Small intestine (tissue), 16 donors: Measurements from ENCODE around the gene PTGES. TPM values are rescaled to one million over a fixed set of nuclear protein-coding genes. Genes with fewer than 3 reads are reported as not detected.
A peak's percentile ranks its signal among the peaks of the same experiment; 100 is the strongest.
"Not testable (repeated sequence)": the region's sequence is repeated elsewhere in the genome, so short reads cannot be mapped to it uniquely, and the experiment has no call there.

ENCODE experiments used
- DNase-seq, 2 donors: peaks; one replicate each; pipeline versions ENCODE4 v3.0.0 to v3.0.0-alpha.2; 2013
- FAIRE-seq: peaks from 2 replicates; lab custom pipeline; 2012; peaks lifted over from hg19 to GRCh38; lab: Jason Lieb, UNC
- H3K27ac ChIP-seq, 3 donors: one replicate each; pipeline ENCODE4 v1.5.1; 2013; ENCODE audit warnings: low read length in 2 of 3, mild to moderate bottlenecking in 2 of 3, control low read depth in 1 of 3, inconsistent platforms in 1 of 3, low read depth in 1 of 3, moderate library complexity in 1 of 3
- H3K27me3 ChIP-seq, 3 donors: one replicate each; pipeline ENCODE4 v1.6.1; 2013; ENCODE audit warnings: low read length in 3 of 3, inconsistent platforms in 1 of 3; ENCODE audit not compliant: control insufficient read depth in 3 of 3, insufficient read depth in 3 of 3
- H3K36me3 ChIP-seq, 3 donors: one replicate each; pipeline ENCODE4 v1.6.1; 2013; ENCODE audit warnings: low read length in 3 of 3, inconsistent platforms in 1 of 3, low read depth in 1 of 3, mild to moderate bottlenecking in 1 of 3, moderate library complexity in 1 of 3; ENCODE audit not compliant: control insufficient read depth in 3 of 3, insufficient read depth in 2 of 3
- H3K4me1 ChIP-seq, 3 donors: one replicate each; pipeline ENCODE4 v1.6.1; 2013; ENCODE audit warnings: low read length in 2 of 3, inconsistent platforms in 1 of 3, low read depth in 1 of 3, mild to moderate bottlenecking in 1 of 3, moderate library complexity in 1 of 3; ENCODE audit not compliant: control insufficient read depth in 3 of 3, insufficient read depth in 2 of 3
- H3K4me3 ChIP-seq, 3 donors: one replicate each; pipeline ENCODE4 v1.5.1; 2013; ENCODE audit warnings: low read length in 3 of 3, control low read depth in 1 of 3, inconsistent platforms in 1 of 3, low read depth in 1 of 3, mild to moderate bottlenecking in 1 of 3, moderate library complexity in 1 of 3
- H3K9me3 ChIP-seq, 2 donors: one replicate each; pipeline ENCODE4 v1.6.1; 2013; ENCODE audit warnings: low read depth in 1 of 2, low read length in 1 of 2; ENCODE audit not compliant: control insufficient read depth in 2 of 2, insufficient read depth in 1 of 2
- WGBS, 3 donors: extraction: QIAGEN DNeasy Blood & Tissue Kit; methylation state at CpG; one replicate each; pipeline ENCODE4 v1.1.7; 2013; 5-methylcytosine and 5-hydroxymethylcytosine counted together
- long read RNA-seq, 10 donors: transcript quantifications; one replicate each; lab custom pipeline, GENCODE V29; 2026
- polyA plus RNA-seq, 4 donors: library from polyadenylated mRNA; stranded (reverse) in 3 of 4; unstranded in 1 of 4; fragments of 200-250 nt in 3 of 4; fragments of 120-200 nt in 1 of 4; gene quantifications; one replicate each; pipeline versions ENCODE4 v1.2.1 to v1.2.3, GENCODE V29; 2013
- donor health status: healthy with polysubstance abuse.
- donor health status: control.
- donor health status: control.
- donor health status: Bipolar disorder and iron deficiency.
- donor health status: healthy.

PTGES gene, protein sequence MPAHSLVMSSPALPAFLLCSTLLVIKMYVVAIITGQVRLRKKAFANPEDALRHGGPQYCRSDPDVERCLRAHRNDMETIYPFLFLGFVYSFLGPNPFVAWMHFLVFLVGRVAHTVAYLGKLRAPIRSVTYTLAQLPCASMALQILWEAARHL
- polyA plus RNA-seq = 1 to 10 TPM in 3 of 4 donors, not detected in 1; 1.6 to 8.4 (median 6.1) TPM
- long read RNA-seq, donor 1, partial matches to known transcripts = 10 of 20 reads
- long read RNA-seq, donor 1, other reads (novel, unspliced or antisense) = 7 of 20 reads
- long read RNA-seq, donor 2 = 0 reads
- long read RNA-seq, donor 3, partial matches to known transcripts = 0 of 3 reads
- long read RNA-seq, donor 3, other reads (novel, unspliced or antisense) = 0 of 3 reads
- long read RNA-seq, donor 4 = 0 reads
- long read RNA-seq, donor 5, partial matches to known transcripts = 0 of 1 reads
- long read RNA-seq, donor 5, other reads (novel, unspliced or antisense) = 0 of 1 reads
- long read RNA-seq, donor 6 = 0 reads
- long read RNA-seq, donor 7 = 0 reads
- long read RNA-seq, donor 8, partial matches to known transcripts = 0 of 2 reads
- long read RNA-seq, donor 8, other reads (novel, unspliced or antisense) = 0 of 2 reads
- long read RNA-seq, donor 9, partial matches to known transcripts = 0 of 1 reads
- long read RNA-seq, donor 9, other reads (novel, unspliced or antisense) = 0 of 1 reads
- long read RNA-seq, donor 10 = 0 reads

DNA sequence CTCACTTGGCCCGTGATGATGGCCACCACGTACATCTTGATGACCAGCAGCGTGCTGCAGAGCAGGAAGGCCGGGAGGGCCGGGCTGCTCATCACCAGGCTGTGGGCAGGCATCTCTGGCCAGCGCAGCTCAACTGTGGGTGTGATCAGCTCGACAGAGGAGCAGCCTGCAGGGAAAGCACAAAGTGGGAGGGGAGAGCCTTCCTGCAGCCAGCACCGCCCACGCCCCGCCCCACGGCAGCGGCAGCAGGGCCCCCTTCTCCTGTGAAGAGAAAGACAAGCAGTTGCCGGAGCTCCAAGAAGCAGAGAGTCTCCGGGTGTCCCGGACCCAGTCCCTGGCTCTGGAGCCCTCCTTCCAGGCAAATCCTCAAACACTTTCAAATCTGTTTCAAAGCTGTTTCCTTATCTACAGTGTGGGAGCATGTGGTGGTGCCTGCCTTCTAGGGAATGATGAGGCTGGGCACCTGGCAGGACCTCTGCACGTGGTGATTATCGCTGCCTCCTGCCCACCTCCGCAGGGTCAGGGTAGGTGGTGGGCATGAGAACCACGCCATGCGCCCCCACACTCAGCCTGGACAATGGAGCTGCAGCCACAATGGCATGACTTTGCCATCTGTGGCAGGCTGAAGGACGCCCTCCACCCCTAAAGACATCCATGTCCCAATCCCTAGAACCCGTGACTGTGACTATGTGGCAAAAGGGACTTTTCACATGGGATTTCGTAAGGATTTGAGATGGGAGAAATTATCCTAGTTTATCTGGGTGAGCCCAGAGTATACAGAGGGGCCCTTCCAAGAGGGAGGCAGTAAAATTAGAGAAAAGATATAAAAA lies at the start of gene PTGES:
Gene PTGES, minus strand, starts transcription at position 143 of the 830 bp plus-strand sequence. Its CDS starts 30 bp downstream, at position 113.
- H3K4me3 ChIP-seq = peak within 1 kb of the TSS in 2 of 3 donors; percentile 9 to 35
- WGBS, 3 donors = 14 to 17% (median 15%) methylated on average over 22 to 23 of the region's 23 CpGs
- H3K27me3 ChIP-seq = peaks cover 0 to 17% (median 0%) of the 10 kb centered on the region in 3 donors
- H3K9me3 ChIP-seq = no peaks in the 10 kb centered on the region
- DNase-seq (peak; percentile 32 to 80), FAIRE-seq (no peak)
- H3K27ac ChIP-seq = peak within 1 kb of the TSS in 1 of 3 donors; percentile 52
- no peaks in the 10 kb centered on the region for H3K36me3 ChIP-seq
- peaks cover 0 to 11% (median 0%) of the 10 kb centered on the region in 3 donors for H3K4me1 ChIP-seq

- no peaks in the 10 kb centered on the region for H3K27me3 ChIP-seq
- H3K27ac ChIP-seq = no peak overlapping the region
- no peak overlapping the region for H3K4me3 ChIP-seq
- no peak for DNase-seq
- H3K9me3 ChIP-seq = no peaks in the 10 kb centered on the region
- WGBS, 3 donors = 84 to 89% (median 88%) methylated on average over 17 of the region's 17 CpGs
- no peak for FAIRE-seq
- H3K36me3 ChIP-seq = peaks cover 0 to 10% (median 0%) of the 10 kb centered on the region in 3 donors
- peaks cover 0 to 15% (median 0%) of the 10 kb centered on the region in 3 donors for H3K4me1 ChIP-seq
Measured at GRCh38 chr9:129801504-129801903, 48.7 kb upstream of the PTGES start.

GRCh38 chr9:129798973-129799372 lies 46.1 kb upstream of the PTGES start:
- WGBS, 3 donors = 55 to 66% (median 65%) methylated on average over 6 of the region's 6 CpGs
- no peak overlapping the region for H3K27ac ChIP-seq
- H3K9me3 ChIP-seq = no peaks in the 10 kb centered on the region
- FAIRE-seq (no peak), DNase-seq (no peak)
- peaks cover 0 to 2% (median 0%) of the 10 kb centered on the region in 3 donors for H3K4me1 ChIP-seq
- H3K4me3 ChIP-seq = no peak overlapping the region
- peaks cover 0 to 9% (median 2%) of the 10 kb centered on the region in 3 donors for H3K27me3 ChIP-seq
- no peaks in the 10 kb centered on the region for H3K36me3 ChIP-seq

GRCh38 chr9:129796029-129796428 lies 43.2 kb upstream of the PTGES start:
- not testable (repeated sequence) for DNase-seq, H3K36me3 ChIP-seq, FAIRE-seq, H3K4me1 ChIP-seq, H3K4me3 ChIP-seq, H3K9me3 ChIP-seq, H3K27ac ChIP-seq
- peaks cover 0 to 12% (median 2%) of the 10 kb centered on the region in 3 donors for H3K27me3 ChIP-seq
- WGBS, 3 donors = 57 to 82% (median 64%) methylated on average over 2 of the region's 2 CpGs

DNA sequence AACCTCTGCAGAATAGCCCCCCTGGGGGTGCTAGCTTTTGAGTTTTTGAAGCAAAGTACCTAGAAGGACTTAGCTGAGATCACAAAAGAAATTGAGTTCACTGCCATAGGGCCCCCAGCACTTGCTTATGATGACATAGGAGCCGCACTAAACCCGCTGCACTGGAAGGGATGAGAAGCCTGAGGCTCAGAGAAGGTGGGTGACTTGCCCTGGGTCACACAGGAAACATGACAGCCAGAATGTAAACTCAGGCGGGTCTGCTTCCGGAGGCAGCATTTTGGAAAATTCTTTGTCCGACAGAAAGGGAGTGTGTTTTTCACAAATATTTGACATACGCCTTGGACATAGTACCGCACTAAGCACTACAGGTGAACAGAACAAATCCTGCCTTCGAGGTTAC lies 41.7 kb upstream of the PTGES start:
- FAIRE-seq = no peak
- Histone ChIP-seq H3K27ac (no peak overlapping the region), H3K9me3 (no peaks in the 10 kb centered on the region), H3K4me3 (no peak overlapping the region), H3K4me1 (no peaks in the 10 kb centered on the region), H3K27me3 (peaks cover 0 to 12% (median 2%) of the 10 kb centered on the region in 3 donors), H3K36me3 (no peaks in the 10 kb centered on the region)
- DNase-seq = no peak
- 86 to 89% (median 87%) methylated on average over 8 of the region's 8 CpGs for WGBS, 3 donors

DNA sequence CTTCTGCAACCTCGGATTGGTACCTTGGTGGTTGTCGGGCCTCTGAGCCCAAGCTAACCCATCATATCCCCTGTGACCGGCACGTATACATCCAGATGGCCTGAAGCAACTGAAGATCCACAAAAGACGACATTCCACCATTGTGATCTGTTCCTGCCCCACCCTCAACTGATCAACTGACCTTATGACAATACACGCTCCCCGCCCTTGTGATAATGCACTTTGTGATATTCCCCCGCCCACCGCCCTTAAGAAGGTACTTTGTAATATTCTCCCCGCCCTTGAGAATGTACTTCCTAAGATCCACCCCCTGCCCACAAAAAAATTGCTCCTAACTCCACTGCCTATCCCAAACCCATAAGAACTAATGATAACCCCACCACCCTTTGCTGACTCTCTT lies 33.6 kb upstream of the PTGES start:
- FAIRE-seq (no peak), DNase-seq (no peak)
- H3K9me3 ChIP-seq = no peaks in the 10 kb centered on the region
- no peaks in the 10 kb centered on the region for H3K36me3 ChIP-seq
- no peak overlapping the region for H3K27ac ChIP-seq
- H3K4me1 ChIP-seq = no peaks in the 10 kb centered on the region
- peaks cover 0 to 4% (median 2%) of the 10 kb centered on the region in 3 donors for H3K27me3 ChIP-seq
- H3K4me3 ChIP-seq = no peak overlapping the region
- 43 to 69% (median 54%) methylated on average over 10 of the region's 10 CpGs for WGBS, 3 donors

GRCh38 chr9:129785866-129786265 lies 33.0 kb upstream of the PTGES start:
- Histone ChIP-seq H3K27me3 (peaks cover 0 to 4% (median 2%) of the 10 kb centered on the region in 3 donors), H3K27ac (no peak overlapping the region), H3K9me3 (no peaks in the 10 kb centered on the region), H3K4me3 (no peak overlapping the region), H3K4me1 (no peaks in the 10 kb centered on the region), H3K36me3 (no peaks in the 10 kb centered on the region)
- DNase-seq = no peak
- WGBS, 3 donors = 88 to 100% (median 91%) methylated on average over 1 of the region's 1 CpG
- no peak for FAIRE-seq

GRCh38 chr9:129784970-129785369 lies 32.1 kb upstream of the PTGES start:
- H3K4me3 ChIP-seq, H3K4me1 ChIP-seq, H3K27me3 ChIP-seq, DNase-seq, H3K27ac ChIP-seq, H3K36me3 ChIP-seq, FAIRE-seq, H3K9me3 ChIP-seq: not testable (repeated sequence)
- WGBS, 3 donors = 71 to 76% (median 72%) methylated on average over 11 of the region's 11 CpGs
